ENCODE results near the gene CCAR1. TPM values are rescaled to one million over a fixed set of nuclear protein-coding genes. Genes with fewer than 3 reads are reported as not detected.
"Not testable (repeated sequence)": the region's sequence is repeated elsewhere in the genome, so short reads cannot be mapped to it uniquely, and the experiment has no call there.

The CCAR1 gene
- total RNA-seq, 1 donor from 2014 or later, result 45.5 TPM

DNA sequence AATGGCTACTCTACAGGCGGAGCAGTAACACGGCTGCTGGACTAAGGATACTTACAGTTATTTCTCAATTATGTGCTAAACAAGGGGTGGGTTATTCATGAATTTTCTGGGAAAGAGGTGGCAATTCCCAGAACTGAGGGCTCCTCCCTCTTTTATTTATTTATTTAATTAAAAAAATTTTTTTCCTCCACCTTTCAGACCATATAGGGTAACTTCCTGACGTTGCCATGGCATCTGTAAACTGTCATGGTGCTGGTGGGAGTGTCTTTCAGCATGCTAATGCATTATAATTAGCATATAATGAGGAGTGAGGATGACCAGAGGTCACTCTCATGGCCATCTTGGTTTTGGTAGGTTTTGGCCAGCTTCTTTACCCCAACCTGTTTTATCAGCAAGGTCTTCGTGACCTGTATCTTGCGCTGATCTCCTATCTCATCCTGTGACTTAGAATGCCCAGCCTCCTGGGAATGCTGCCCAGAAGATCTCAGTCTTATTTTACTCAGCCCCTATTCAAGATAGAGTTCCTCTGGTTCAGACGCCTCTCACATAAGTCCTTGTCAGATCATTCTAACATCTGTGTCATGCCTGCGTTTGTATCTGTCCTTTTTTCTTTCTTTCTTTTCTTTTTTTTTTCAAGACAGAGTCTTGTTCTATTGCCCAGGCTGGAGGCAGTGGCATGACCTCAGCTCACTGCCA, 90.4 kb downstream of the CCAR1 start:
- H3K4me3 ChIP-seq (ENCODE audit: low read depth, low read length), result no peak overlapping the region
- DNase-seq (ENCODE audit: low read depth), result no peak
- no peaks in the 10 kb centered on the region for H3K27me3 ChIP-seq (ENCODE audit: control insufficient read depth, insufficient read depth, low read length)
- no peaks in the 10 kb centered on the region for H3K36me3 ChIP-seq (ENCODE audit: control insufficient read depth, insufficient read depth, low read length)
- TF ChIP-seq, protein P1, sequence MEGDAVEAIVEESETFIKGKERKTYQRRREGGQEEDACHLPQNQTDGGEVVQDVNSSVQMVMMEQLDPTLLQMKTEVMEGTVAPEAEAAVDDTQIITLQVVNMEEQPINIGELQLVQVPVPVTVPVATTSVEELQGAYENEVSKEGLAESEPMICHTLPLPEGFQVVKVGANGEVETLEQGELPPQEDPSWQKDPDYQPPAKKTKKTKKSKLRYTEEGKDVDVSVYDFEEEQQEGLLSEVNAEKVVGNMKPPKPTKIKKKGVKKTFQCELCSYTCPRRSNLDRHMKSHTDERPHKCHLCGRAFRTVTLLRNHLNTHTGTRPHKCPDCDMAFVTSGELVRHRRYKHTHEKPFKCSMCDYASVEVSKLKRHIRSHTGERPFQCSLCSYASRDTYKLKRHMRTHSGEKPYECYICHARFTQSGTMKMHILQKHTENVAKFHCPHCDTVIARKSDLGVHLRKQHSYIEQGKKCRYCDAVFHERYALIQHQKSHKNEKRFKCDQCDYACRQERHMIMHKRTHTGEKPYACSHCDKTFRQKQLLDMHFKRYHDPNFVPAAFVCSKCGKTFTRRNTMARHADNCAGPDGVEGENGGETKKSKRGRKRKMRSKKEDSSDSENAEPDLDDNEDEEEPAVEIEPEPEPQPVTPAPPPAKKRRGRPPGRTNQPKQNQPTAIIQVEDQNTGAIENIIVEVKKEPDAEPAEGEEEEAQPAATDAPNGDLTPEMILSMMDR (IDR thresholded peaks at IDR 0.05; ENCODE audit: insufficient read depth, low read length, poor library complexity, severe bottlenecking), result no peak

DNA sequence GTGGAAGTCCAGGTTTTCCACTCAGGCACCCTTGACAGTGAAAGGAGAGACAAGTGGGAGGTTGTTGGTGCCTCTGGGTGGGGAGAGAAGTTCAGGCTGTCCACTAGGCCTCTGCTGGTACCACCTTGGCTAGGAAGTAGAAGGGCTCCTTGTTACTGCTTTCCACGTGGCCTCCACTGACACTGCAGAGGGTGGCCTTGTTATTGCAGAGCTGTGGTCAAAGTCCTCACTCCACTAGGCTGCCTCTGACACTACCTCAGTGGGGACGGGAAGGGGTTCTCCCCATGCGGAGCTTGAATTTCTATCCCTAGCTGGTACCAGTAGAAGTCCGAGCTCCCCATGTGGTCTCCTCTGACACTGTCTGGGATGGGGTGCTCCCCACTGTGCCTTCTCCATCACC, 91.4 kb downstream of the CCAR1 start:
- TF ChIP-seq, protein P1 (IDR thresholded peaks at IDR 0.05; ENCODE audit: insufficient read depth, low read length, poor library complexity, severe bottlenecking), result no peak
- DNase-seq (ENCODE audit: low read depth), result no peak
- Histone ChIP-seq H3K27me3 (ENCODE audit: control insufficient read depth, insufficient read depth, low read length) (no peaks in the 10 kb centered on the region), H3K36me3 (ENCODE audit: control insufficient read depth, insufficient read depth, low read length) (no peaks in the 10 kb centered on the region), H3K4me3 (ENCODE audit: low read depth, low read length) (no peak overlapping the region)

DNA sequence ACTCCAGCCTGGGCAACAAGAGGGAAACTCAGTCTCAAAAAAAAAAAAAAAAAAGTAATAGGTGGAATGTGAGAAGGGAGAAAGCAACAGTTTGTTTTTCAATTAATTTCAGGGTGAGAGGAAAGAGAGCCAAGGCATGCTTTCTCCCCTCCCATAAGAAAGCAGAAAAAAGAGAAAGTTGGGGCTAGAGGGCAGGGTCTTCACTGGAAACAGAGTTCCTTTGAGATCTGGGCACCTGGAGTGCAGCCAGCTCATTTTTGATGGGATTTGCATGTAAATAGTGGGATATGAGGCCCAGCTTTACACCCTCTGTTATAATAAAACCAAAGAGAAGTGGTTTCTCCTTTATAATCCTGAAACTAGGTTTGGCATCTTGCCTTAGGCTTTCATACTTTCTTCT, 92.5 kb downstream of the CCAR1 start:
- Histone ChIP-seq H3K4me3 (ENCODE audit: low read depth, low read length) (no peak overlapping the region), H3K36me3 (ENCODE audit: control insufficient read depth, insufficient read depth, low read length) (no peaks in the 10 kb centered on the region), H3K27me3 (ENCODE audit: control insufficient read depth, insufficient read depth, low read length) (no peaks in the 10 kb centered on the region)
- TF ChIP-seq, protein P1 (IDR thresholded peaks at IDR 0.05; ENCODE audit: insufficient read depth, low read length, poor library complexity, severe bottlenecking), result no peak
- no peak for DNase-seq (ENCODE audit: low read depth)

DNA sequence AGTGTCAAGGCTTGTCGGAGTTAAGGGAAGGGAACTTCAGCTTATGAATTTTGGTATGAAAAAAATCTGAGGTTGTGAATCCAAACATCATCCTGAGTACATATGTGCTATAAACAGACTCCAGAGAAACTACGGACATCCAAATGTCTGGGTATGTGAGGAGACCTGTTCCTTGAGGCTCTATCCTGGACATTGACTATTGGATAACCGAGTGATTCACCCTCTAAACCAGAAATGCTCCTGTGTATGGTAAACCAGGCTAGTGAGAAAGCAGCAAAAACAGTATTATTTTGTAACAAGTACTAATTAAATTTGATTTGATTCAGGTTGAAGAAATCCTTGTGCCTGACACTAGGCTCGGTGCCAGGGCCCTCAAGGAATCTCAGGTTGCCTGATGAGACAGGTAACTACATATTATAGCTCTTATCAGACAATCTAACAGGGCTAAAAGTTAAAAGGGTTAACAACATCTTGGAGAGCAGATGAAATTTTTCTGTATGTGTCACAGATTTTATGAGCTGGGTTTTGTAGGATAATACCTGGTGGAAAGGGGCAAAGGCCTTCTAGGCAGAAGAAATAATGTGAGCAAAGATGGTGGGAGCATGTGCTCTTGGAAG, 95.9 kb downstream of the CCAR1 start:
- no peaks in the 10 kb centered on the region for H3K27me3 ChIP-seq (ENCODE audit: control insufficient read depth, insufficient read depth, low read length)
- TF ChIP-seq, protein P1 (IDR thresholded peaks at IDR 0.05; ENCODE audit: insufficient read depth, low read length, poor library complexity, severe bottlenecking), result no peak
- H3K36me3 ChIP-seq (ENCODE audit: control insufficient read depth, insufficient read depth, low read length), result no peaks in the 10 kb centered on the region
- H3K4me3 ChIP-seq (ENCODE audit: low read depth, low read length), result no peak overlapping the region
- no peak for DNase-seq (ENCODE audit: low read depth)

DNA sequence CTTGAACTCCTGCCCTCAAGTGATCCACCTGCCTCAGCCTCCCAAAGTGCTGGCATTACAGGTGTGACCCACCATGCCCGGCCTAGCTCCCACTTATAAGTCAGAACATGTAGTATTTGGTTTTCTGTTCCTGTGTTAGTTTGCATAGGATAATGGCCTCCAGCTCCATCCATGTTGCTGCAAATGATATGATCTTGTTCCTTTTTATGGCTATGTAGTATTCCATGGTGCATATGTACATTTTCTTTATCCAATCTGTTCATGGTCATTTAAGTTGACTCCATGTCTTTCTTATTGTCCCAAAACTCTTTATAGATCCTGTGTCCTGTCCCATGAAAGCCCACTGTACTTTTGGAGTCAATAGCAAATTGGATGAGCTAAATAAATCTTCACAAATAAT, 99.3 kb downstream of the CCAR1 start:
- not testable (repeated sequence) for H3K27me3 ChIP-seq (ENCODE audit: control insufficient read depth, insufficient read depth, low read length); H3K36me3 ChIP-seq (ENCODE audit: control insufficient read depth, insufficient read depth, low read length); H3K4me3 ChIP-seq (ENCODE audit: low read depth, low read length); DNase-seq (ENCODE audit: low read depth)

DNA sequence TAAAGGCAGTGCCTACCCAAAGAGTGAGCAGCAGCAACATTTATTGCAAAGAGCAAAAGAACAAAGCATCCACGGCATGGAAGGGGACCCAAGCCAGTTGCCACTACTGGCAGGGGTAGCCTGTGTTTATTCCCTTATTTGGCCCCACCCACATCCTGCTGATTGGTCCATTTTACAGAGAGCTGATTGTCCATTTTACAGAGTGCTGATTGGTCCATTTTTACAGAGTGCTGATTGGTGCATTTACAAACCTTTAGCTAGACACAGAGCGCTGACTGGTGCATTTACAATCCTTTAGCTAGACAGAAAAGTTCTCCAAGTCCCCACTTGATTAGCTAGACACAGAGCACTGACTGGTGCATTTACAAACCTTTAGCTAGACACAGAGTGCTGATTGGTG, 101.6 kb downstream of the CCAR1 start:
- H3K4me3 ChIP-seq (ENCODE audit: low read depth, low read length); H3K36me3 ChIP-seq (ENCODE audit: control insufficient read depth, insufficient read depth, low read length); DNase-seq (ENCODE audit: low read depth); H3K27me3 ChIP-seq (ENCODE audit: control insufficient read depth, insufficient read depth, low read length): not testable (repeated sequence)

Data from kidney epithelial cell (primary cell).